C4-2B (cell line): ENCODE data around the gene OBSL1.

Experiments
- CTCF ChIP-seq: fragments of 450-650 bp; conservative IDR thresholded peaks from 2 replicates; pipeline ENCODE4 v1.5.1; 2017; ENCODE audit warnings: mild to moderate bottlenecking
- ZFX ChIP-seq: fragments of 450-650 bp; IDR thresholded peaks from 2 replicates; pipeline ENCODE4 v1.6.1; 2017

GRCh38 chr2:219572237-219573001, 1.1 kb upstream of the OBSL1 start, which contains the start of gene INHA:
- TF ChIP-seq CTCF (no peak), ZFX (no peak)
